Ascending aorta (tissue), 2 donors: Measurements from ENCODE around the gene MYOT. TPM values are rescaled to one million over a fixed set of nuclear protein-coding genes. Genes with fewer than 3 reads are reported as not detected.

Experiments
- DNase-seq, 2 donors: peaks; one replicate each; pipeline ENCODE4 v3.0.0-alpha.2; 2019; ENCODE audit warnings: low spot score in 2 of 2
- H3K27ac ChIP-seq, 2 donors: fragments of 200-600 bp; sonication (generic); one replicate each; pipeline ENCODE4 v1.5.1; 2016 to 2017; ENCODE audit warnings: mild to moderate bottlenecking in 1 of 2
- H3K27me3 ChIP-seq: fragments of 200-600 bp; sonication (generic); one replicate; pipeline ENCODE4 v1.5.1; 2017
- H3K36me3 ChIP-seq, 2 donors: fragments of 200-600 bp; sonication (generic); one replicate each; pipeline ENCODE4 v1.5.1; 2016
- H3K4me1 ChIP-seq, 2 donors: fragments of 200-600 bp; sonication (generic); one replicate each; pipeline ENCODE4 v1.5.1; 2016 to 2017; ENCODE audit warnings: mild to moderate bottlenecking in 1 of 2
- H3K4me3 ChIP-seq, 2 donors: fragments of 200-600 bp; sonication (generic); one replicate each; pipeline ENCODE4 v1.5.1; 2016 to 2017; ENCODE audit warnings: mild to moderate bottlenecking in 1 of 2
- H3K9me3 ChIP-seq, 2 donors: fragments of 200-600 bp; sonication (generic); one replicate each; pipeline ENCODE4 v1.5.1; 2016
- CTCF ChIP-seq, 3 experiments: fragments of 200-600 bp in 2 of 3; fragments of 450-650 bp in 1 of 3; sonication (generic) in 2 of 3; IDR thresholded peaks; one replicate each; pipeline ENCODE4 v1.5.1; 2016 to 2019; ENCODE audit warnings: antibody characterized with exemption in 3 of 3, mild to moderate bottlenecking in 1 of 3, moderate library complexity in 1 of 3
- intact Hi-C: fragments of 100-400 bp; cut with DNase I; formaldehyde crosslinking; loops from one replicate; pipeline ENCODE4 v1.15.1; 2023
- total RNA-seq: library from RNA; depleted of rRNA; stranded (reverse); fragments of >200 nt; gene quantifications from one replicate; pipeline ENCODE4 v1.1.0, GENCODE V29; 2016

The MYOT gene
- total RNA-seq, 1 donor from 2014 or later = 12.3 TPM

- TF ChIP-seq CTCF (IDR thresholded peaks at IDR 0.05) = no peak
- Histone ChIP-seq H3K27me3 (no peaks in the 10 kb centered on the region), H3K4me3 (no peak overlapping the region), H3K36me3 (no peaks in the 10 kb centered on the region), H3K9me3 (no peaks in the 10 kb centered on the region), H3K4me1 (peaks cover 4 to 5% of the 10 kb centered on the region in 2 donors), H3K27ac (no peak overlapping the region)
- intact Hi-C loops = no loop called here
- no peak for DNase-seq
Observed at GRCh38 chr5:137876101-137876500, 8.4 kb downstream of the MYOT start.

GRCh38 chr5:137880313-137880712 lies 12.7 kb downstream of the MYOT start:
- Histone ChIP-seq H3K27ac (peak overlapping the region; percentile 72 to 79), H3K4me3 (no peak overlapping the region), H3K36me3 (no peaks in the 10 kb centered on the region), H3K4me1 (peaks cover 4 to 5% of the 10 kb centered on the region in 2 donors), H3K27me3 (no peaks in the 10 kb centered on the region), H3K9me3 (no peaks in the 10 kb centered on the region)
- TF ChIP-seq CTCF (IDR thresholded peaks at IDR 0.05) = no peak
- peak in 1 of 2 donors; percentile 66 for DNase-seq
- intact Hi-C loops = loop anchor here (2.0 kb wide), 1 partner anchor 48 kb away; no protein-coding TSS in a partner anchor

GRCh38 chr5:137887831-137888230 lies 20.2 kb downstream of the MYOT start:
- H3K27me3 ChIP-seq = no peaks in the 10 kb centered on the region
- no peak for DNase-seq
- H3K4me3 ChIP-seq = no peak overlapping the region
- no peak for TF ChIP-seq CTCF (IDR thresholded peaks at IDR 0.05)
- intact Hi-C loops = loop anchor here (2.0 kb wide), 1 partner anchor 55 kb away; no protein-coding TSS in a partner anchor
- H3K36me3 ChIP-seq = no peaks in the 10 kb centered on the region
- H3K4me1 ChIP-seq = peaks cover 0 to 5% of the 10 kb centered on the region in 2 donors
- no peaks in the 10 kb centered on the region for H3K9me3 ChIP-seq
- peak overlapping the region; percentile 87 to 88 for H3K27ac ChIP-seq

GRCh38 chr5:137888466-137888862 lies 20.8 kb downstream of the MYOT start:
- peak overlapping the region; percentile 62 to 64 for H3K4me3 ChIP-seq
- H3K27ac ChIP-seq = peak overlapping the region; percentile 87 to 88
- DNase-seq = no peak
- H3K9me3 ChIP-seq = no peaks in the 10 kb centered on the region
- intact Hi-C loops = loop anchor here (2.0 kb wide), 1 partner anchor 56 kb away; no protein-coding TSS in a partner anchor
- peaks cover 0 to 5% of the 10 kb centered on the region in 2 donors for H3K4me1 ChIP-seq
- no peaks in the 10 kb centered on the region for H3K27me3 ChIP-seq
- TF ChIP-seq CTCF (IDR thresholded peaks at IDR 0.05) = no peak
- no peaks in the 10 kb centered on the region for H3K36me3 ChIP-seq

GRCh38 chr5:137888863-137889759 lies 21.5 kb downstream of the MYOT start, which contains the start of gene PKD2L2:
TSS of gene PKD2L2 (plus strand) at chr5:137889457. CDS start at chr5:137889492, 35 bp downstream.
- peak in 1 of 3 experiments; percentile 16 for TF ChIP-seq CTCF (IDR thresholded peaks at IDR 0.05)
- Histone ChIP-seq H3K27ac (peak within 1 kb of the TSS; percentile 87 to 88), H3K4me3 (peak within 1 kb of the TSS; percentile 62 to 64), H3K4me1 (peaks cover 0 to 5% of the 10 kb centered on the region in 2 donors), H3K36me3 (no peaks in the 10 kb centered on the region), H3K9me3 (no peaks in the 10 kb centered on the region), H3K27me3 (no peaks in the 10 kb centered on the region)
- peak; percentile 26 to 90 for DNase-seq
- intact Hi-C loops = loop anchor here (2.0 kb wide), 1 partner anchor 56 kb away; no protein-coding TSS in a partner anchor
